Gastroesophageal sphincter (tissue), 2 donors: Measurements from ENCODE around the gene SHANK1.

ENCODE experiments used
- POLR2A ChIP-seq, 2 donors: fragments of 450-650 bp; IDR thresholded peaks; one replicate each; pipeline ENCODE4 v1.6.1; 2017; ENCODE audit warnings: antibody characterized with exemption in 2 of 2, mild to moderate bottlenecking in 2 of 2, moderate library complexity in 1 of 2
- POLR2AphosphoS5 ChIP-seq: sonication (generic); formaldehyde crosslinking; IDR thresholded peaks from one replicate; pipeline ENCODE4 v1.6.1; 2017; ENCODE audit warnings: antibody characterized with exemption

- TF ChIP-seq POLR2A (IDR thresholded peaks at IDR 0.05) (no peak), POLR2AphosphoS5 (no peak)
Observed at GRCh38 chr19:50669302-50670101, 50.1 kb downstream of the SHANK1 start.
